NCI-H1694 treated with DMSO at 0.1 percent for 48 hours (cell line): Measurements from ENCODE around the gene CPLX1.
"Not testable (repeated sequence)": the region's sequence is repeated elsewhere in the genome, so short reads cannot be mapped to it uniquely, and the experiment has no call there.

Source experiments
- DNase-seq: peaks from one replicate; lab custom pipeline; 2025; lab: John Stamatoyannopoulos, UW

The CPLX1 gene

DNA sequence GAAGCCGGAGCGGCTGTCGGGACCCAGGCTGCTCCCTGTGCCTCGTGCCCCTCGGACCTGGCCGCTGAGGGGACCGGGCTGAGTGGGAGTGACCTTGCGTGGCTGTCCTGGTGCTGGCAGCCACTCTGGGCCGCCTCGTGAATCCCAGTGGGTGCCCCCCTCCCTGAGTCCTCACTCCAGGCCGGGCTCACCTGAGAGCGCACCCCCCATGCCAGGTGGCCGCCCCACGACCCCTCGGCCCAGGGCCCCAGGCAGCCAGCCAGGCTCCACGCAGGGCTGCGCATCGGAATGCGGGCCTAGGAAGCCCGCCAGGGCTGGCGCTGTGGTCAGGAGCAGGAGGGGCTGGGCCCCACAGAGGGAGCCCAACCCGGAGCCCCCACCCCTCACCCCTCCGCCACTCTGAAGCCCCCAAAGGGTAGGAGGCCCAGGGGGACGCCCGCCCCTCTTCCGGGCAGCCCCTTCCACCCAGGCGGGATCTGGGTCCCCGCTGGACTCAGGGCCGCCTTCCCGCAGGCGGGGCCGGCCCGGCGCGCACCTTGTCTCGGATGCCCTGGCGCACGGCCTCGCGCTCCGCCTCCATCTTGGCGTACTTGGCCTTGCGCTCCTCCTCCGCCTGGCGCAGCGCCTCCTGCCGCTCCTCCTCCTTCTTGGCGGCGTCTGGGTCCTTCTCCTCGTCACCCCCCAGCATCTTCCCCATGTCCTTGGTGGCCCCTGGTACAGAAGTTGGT is 33.9 kb downstream of the CPLX1 start:
- DNase-seq: no peak

DNA sequence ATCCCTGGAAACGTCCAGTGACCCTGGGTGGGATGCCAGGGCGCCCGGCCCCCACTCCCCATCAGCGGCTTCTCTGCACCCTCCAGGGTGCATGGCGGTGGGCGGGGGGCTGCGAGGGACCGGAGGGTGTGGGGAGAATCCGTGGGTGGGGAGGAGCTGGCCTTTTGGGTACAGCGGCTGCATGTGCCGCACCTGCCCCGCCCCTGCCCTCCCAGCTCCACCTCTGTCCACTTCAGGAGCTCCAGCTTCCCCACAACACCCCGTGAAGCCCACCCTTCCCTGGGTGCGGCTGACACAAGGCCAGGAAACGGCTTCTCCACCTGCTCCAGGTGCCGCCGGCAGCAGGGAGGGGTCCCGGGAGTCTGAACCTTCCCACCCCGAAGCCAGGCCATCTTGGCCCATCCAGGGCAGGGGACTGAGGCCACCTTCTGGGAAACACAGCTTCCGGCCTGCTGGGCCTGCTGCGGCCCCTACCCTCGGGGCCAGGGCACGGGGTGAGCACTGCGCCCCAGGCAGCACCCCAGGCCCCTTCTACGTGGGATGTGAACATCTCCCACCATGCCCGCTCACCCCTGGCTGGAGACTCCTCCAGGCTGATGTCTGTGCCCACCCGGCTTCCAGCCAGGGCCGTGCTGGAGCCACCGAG is 34.6 kb downstream of the CPLX1 start:
- DNase-seq: no peak

DNA sequence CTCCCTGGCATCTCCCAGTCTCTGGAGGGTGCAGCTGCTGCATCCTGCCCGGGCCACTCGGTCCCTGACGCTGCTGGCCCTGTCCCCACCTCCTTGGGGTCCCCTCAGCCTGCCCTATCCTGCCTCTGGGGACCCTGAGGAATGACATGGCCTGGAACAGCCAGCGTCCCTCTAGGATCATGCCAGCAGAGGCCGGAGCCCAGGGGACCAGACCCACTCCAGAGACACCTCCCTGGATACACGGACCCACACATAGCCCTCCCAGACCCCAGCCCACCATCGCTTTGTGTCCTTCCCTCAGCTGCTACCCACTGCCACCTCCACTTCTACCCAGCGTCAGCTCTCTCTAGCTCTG is 35.5 kb downstream of the CPLX1 start:
- DNase-seq: no peak

DNA sequence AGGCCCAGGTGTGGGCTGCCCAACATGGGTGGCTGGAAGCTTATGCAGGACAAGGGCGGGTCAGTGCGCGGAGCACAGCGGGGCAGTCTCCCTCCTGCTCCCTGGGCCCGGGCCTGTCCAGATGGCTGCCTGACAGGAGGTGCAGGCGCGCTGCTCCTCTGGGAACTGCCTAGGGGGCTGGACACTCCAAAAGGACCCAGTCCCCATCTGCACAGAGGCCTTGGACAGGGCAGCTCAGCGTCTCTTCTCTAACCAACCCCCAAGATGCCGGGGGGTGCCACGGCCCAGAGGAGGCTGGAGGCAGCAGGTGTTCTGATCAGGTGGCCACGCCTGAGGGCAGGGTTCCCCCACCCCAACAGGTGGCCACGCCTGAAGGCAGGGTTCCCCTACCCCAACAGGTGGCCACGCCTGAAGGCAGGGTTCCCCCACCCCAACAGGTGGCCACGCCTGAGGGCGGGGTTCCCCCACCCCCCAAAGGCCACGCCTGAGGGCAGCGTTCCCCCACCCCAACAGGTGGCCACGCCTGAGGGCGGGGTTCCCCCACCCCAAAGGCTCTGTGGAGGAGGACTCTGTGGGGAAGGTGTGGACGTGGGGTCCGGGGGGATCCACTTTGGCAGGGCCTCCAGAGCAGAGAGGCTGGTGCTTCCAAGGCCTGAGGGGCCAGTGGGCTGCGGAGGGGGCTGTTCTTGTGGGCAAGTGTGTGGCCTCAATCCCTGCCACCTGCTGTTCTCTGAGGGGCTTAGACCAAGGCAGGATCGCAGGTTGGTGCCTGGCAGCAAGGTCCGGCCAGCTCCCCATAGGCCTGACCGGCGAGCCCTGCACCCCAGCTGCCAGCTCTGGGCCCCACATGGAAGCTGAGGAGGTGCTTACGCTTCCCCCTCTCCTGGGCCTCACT is 36.1 kb downstream of the CPLX1 start:
- no peak for DNase-seq

DNA sequence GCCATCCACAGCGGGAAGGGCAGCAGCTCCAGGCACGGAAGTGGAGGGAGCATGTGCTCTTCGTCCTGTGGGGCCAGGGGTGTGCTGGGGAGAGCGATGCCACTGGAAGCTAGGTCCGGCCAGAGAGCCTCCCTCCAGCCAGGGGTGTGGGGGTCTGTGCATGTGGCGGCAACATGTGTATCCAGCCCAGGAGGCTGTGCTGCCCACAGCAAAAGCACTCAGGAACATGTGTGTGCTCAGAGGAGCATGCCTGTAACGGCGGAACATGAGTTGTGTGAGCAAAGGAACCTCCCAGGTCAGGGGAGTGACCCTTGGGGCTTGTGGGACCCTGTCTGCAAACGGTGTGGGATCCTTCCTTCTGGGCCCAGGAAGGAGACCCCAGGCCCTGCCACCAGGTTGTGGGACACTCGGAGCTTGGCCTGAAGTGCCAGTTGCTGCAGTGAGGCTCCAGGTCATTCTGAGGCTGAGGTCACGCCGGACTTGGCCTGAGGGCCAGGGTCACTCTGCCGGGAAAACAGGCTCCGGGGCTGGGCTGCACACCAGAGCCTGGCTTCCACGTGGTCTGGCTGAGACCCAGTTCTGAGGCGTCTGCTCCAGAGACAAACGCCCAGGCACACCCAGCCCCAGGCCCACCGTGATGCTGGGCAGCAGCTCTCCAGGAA is 37.2 kb downstream of the CPLX1 start:
- DNase-seq: no peak

DNA sequence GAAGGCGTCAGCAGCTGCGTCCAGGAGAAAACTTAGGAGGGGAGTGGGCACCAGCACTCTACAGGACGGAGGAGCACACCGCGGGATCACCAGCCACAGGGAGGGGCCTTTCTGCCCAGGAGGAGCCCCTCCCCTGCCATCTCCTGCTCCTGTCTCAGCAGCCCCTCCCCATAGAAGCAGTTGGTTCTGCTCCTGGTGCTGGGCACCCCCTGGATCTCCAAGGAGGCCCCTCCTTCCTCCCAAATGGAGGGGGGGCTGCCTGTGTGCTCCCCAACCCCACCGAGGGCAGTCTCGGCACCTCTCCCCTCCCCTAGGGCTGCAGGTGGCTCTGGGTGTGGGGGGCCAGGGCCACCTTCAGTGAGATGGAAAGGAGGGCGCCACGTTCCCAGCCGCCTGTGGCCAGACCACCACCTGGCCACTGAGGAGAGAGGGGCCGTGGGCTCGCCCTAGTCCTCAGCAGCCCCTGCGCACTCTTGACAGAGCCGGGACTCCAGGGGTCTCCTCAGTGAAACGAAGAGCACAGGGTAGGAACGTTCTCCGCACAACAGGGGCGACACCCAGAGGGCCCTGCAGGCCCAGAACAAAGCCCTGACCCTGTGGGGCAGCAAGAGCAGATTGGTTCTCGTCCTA is 37.8 kb downstream of the CPLX1 start:
- DNase-seq: no peak

DNA sequence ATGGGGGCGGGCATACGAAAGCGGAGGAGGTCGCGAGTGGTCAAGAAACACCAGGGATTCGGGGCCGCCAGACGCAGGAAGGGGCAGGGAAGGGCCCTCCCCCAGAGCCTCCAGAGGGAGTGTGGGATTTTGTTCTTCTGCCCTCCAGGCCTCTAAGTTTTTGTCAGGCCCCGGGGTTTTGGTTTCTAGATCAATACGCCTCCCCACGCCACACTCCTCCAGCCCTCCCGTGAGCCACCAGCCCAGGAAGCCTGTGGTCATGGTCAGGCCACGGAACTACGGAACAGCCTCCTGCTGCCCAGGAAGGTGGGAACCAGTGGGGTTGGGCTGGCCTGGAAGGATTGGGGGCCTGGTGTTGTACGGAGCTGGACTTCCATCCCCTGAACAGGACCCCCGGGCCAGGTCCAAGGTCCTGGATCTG is 38.4 kb downstream of the CPLX1 start:
- DNase-seq: no peak

DNA sequence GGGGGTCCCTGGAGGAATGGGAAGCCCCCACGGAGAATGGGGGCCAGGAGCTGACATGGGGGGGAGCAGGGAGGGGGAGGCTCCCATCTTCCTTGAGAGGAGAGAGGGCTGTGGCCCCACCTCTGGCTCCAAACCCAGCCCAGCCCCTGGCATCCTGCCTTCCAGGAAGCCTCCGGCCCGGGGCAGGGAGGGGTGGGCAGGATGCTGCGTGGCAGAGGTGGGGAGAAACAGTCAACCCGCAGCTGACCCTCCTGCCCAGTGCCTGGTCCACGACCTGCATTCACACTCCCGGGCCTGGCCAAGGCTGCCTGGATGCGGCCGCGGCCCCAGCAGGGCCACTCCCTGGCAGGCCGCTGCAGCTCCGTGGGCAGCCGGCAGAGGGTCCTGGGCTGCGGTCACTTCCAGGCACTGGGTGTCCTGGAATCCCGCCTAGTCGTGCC is 39.0 kb downstream of the CPLX1 start:
- DNase-seq: no peak

DNA sequence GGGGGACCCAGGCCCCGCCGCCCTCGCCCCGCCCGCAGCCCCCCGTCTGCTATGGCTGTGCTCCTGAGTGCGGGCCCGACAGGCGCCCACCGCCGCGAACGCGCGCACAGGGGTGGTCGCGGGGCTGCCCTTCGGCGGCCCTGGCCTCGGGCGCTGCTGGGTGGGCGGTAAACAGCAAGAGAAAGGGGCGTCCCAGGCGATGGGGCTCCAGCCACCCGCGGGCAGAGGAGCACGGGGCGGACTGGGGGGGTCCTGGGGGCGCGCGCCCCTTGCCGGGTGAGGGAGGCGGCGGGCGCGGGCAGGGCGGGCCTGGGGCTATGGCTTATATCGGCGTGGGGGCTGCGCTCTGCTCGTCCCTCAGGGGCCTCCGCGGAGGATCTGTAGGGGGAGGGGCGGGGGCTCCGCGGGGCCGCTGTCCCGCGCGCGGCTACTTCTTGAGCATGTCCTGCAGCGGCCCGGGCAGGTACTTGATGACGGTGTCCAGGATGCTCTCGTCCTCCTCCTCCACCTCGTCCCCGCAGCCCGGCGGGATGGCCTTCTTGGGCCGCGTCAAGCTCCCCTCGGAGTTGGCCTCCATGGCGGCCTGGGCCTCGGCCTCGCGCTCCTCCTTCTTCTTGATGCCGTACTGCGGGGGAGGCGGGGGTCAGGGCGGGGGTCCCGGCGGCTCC is 39.7 kb downstream of the CPLX1 start:
- no peak for DNase-seq

DNA sequence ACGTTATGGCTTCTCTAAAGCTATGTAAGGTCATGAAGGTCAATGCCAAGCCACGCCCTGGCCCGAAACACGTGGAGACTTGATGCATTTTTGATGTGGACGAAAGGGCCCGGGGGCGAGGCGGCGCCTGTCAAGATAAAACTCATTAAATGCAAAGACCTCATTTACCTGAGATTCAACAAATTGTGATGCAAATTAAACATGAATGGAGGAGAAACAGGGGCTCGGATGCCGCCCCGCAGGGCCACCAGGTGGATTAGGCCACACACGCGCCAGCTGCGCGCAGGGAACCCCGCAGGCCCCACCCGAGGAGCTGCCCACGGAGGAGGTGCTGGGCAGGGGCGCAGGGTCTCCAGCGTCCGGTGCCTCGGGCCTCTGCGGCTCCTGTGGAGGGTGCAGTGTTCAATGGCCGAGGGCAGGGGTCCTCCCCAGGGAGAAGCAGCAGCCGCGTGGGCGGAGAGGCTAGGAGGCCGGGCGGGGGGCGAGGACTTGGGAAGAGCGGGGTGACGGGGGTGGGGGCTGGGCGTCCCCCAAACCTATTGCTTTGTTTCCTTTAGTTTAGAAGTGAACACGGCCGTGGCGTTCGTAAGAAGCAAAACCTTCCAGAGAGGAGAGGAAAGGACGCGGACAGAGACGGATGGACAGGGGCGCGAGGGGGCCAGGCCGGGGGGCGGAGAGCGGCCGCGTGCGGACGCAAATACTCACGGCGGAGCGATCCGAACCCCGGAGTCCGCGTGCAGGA is 40.4 kb downstream of the CPLX1 start:
- DNase-seq: no peak

DNA sequence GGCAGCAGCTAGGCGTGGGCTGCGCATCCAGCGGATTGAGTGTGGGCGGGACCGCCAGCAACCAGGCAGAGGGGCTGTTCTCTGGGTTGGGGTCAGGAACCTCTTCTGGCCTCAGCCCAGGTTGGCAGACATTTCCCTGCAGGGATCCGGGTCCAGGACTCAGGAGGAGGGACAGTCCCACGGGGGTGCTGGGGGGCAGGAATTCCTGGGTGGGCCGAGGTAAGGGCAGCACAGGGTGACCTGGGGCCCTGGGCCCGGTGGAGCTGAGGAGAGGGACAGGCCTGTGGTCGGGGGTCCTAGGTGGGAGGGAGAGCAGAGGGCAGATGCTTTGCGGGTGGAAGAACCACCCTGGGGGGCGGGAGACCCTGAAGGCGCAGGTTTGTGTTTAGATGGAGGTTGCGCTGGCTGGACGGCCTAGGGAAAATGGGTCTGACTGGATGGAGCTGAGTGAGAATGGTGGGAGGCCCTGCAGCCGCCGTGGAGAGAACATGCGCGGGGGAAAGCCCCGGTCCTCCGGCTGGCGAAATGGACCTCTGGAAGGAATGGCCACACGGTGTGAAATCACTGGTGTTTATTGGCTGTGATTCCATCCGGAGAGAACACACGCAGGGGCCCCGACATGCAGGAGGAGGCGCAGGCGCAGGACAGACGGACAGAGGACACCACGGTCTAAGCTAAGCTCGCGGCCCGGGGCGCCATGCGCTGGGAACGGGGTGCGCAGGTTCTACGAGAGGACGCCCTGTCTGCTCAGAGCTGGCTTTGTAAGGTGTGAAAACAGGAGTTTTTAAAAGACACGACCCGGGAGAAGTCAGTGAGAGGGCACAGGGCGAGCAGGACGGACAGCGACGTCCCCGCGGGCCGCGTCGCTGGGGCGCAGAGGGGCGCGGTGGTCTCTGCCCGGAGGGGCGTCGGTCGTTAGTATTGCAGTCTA is 41.3 kb downstream of the CPLX1 start:
- DNase-seq: no peak

DNA sequence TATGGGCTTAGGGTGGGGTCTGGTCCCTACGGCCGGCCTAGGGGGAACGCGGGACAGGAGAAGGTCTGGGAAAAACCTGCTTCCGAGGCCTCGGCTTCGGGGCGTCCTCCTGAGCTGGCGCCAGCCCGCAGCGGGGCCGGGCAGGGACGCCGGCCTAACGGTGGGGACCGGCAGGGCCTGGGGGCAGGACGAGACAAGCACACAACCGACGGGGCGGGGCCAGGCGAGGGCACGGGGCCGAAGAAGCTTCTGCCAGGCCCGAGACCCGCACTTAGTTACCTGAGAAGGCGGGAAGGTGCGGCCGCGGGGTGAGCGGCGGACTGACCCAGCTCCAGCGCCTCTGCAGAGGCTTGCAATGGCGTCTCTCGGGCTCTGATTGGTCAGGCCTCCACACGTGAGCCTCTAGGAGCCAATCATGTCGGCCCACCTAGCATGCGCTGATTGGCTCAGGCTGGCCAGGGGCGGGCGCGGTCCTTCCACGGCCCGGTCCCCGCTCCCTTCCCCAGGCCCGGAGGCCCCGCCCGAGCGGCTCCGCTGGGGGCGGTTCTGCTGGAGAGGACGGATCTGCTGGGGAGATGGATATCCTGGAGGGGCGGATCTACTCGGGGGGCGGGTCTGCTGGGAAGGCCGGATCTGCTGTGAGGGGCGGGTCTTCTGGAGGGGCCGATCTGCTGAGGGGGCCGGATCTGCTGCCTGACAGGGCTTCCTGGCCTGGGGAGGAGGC is 44.3 kb downstream of the CPLX1 start:
- DNase-seq: peak; percentile 91

DNA sequence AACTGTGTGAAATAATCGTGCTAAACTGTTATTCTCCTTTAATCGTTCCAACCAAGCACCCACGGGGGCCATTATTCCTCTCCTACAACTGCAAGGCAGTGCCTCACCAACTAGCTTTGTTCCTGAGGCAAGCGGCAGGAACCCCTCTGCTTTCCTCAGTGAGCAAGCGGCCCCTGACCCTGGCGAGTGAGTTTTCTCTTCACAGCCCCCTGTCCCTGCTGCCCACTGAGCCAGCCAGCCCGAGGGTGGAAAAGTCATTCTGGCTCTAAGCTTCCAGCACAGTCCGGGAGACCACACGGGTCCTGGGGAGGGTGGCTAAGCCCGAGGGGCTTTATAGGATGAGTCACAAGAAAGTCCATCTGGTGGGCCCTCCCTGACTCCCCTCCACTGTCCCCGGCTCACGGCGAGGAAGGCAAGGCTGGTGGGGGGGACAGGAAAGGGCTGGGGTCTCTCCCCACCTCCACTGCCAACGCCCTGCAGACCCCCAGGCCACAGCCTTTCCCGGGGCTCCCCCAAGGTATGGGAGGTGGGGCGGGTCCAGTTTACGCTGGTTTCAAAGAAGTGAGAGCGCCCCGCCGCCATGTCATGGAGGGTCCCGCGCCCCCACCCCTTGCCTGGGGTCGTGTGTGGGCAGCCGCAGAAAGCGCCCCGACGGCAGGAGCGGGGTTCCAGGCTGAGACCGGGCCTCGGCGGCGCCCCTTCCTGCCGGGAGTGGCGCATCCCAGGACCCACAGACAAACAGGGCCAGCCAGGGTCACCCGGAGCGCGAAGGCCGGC is 45.0 kb downstream of the CPLX1 start:
- no peak for DNase-seq

DNA sequence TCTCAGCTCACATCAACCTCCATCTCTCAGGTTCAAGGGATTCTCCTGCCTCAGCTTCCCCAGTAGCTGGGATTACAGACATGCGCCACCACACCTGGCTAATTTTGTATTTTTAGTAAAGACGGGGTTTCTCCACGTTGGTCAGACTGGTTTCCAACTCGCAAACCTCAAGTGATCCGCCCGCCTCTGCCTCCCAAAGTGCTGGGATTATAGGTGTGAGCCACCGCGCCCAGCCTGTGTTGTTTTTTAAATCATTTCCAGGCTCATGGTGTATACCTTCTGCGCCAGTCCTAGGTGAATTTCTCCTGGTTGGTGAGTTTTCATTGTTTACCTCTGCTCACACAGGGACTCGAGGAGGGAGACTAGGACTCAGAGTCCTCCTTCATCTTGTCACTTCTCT is 45.7 kb downstream of the CPLX1 start:
- not testable (repeated sequence) for DNase-seq

DNA sequence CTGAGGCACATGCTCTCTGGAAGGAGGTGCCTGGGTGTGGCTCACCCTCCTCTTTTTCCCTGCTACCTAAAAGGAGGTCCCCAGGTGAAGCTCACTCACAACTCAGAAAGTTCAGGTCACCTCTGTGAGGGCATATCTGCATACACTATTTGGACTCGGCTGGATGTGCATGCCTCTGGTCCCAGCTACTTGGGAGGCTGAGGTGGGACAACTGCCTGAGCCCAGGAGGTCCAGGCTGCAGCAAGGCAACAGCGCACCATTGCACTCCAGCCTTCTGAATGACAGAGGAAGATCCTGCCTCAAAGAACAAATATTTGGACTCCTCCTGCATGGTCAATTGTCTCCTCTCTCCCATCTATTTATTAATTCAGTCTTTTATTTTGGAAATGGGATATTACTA is 46.4 kb downstream of the CPLX1 start:
- no peak for DNase-seq

DNA sequence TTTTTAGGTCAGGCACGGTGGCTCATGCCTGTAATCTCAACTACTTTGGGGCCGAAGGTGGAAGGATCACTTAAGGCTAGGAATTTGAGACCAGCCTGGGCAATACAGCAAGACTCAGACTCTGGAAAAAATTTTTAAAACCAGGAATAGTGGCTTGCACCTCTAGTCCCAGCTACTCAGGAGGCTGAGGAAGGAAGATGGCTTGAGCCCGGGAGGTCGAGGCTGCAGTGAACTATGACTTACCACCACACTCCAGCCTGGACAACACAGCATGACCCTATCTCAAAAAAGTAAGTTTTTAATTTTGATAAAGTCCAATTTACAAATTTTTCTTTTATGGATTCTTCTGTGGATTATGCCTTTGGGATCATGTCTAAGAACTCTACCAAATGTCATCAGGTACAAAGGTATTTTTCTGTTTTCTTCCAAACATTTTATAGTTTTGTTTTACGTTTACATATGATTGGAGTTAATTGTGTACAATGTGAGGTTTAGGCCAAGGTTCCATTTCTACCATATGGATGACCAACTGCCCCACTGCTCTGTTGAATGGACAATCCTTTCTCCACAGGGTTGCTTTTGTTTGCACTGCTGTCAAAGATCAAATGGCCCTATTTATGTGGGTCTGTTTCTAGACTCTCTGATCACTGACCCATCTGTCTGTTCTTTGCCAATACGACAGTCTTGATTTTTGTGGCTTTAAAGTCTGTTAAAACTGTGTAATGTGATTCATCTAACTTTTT is 48.2 kb downstream of the CPLX1 start:
- DNase-seq: no peak

DNA sequence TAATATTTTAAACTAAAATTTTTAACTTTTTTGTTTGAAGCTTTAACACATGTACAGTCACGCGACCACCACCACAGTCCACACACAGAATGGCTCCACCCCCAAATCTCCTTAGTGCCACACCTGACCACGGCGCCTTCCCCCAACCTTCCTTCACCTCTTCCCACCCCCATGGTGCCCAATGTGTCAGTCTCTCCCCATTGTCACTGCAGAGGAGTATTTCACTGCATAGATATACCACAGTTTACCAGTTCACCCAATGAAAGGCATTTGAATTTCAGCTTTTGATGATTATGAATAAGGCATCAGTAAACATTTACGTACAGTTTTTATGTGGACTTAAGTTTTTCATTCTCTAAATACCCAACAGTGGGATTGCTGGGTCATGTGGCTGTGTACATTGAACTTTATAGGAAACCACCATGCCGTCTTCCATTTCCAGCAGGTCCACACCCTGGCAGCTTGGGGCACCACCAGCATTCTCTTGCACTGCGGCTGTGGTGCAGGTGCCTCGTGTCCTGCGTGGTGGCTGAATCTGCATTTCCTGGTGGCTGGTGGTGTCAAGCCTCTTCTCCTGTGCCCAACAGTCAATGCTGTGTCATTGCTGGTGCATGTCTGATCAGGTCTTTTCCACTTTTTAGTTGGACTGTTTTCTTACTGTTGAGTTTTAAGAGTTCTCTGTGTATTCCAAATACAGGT is 49.0 kb downstream of the CPLX1 start:
- DNase-seq: no peak
